GM12801 (cell line): Measurements from ENCODE around the gene TSC22D1.

Experiments
- TF ChIP-seq, protein P1 (sequence below): IDR thresholded peaks from one replicate; pipeline ENCODE4 v1.5.1; 2011; ENCODE audit warnings: control low read depth; ENCODE audit not compliant: insufficient read length; ENCODE audit errors: extremely low read depth

TSC22D1 gene

DNA sequence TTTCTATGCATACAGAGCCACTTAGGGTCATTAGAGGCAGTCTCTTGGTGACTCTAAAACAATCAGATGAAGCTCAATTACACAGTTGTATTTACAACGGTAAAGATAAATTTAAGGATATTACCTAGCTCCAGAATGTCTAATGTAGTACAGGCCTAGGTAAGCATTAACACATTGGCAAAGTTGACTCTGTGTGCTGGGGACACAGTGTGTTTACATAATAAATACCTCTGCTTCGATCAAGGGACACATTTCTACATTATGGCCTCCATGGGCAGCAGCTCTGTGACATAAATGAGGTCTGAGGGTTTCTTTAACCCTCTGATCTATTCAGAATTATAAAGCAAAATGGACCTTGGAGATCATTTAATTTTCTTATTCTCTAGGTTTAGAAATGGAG, 127.8 kb downstream of the TSC22D1 start:
- TF ChIP-seq, protein P1, sequence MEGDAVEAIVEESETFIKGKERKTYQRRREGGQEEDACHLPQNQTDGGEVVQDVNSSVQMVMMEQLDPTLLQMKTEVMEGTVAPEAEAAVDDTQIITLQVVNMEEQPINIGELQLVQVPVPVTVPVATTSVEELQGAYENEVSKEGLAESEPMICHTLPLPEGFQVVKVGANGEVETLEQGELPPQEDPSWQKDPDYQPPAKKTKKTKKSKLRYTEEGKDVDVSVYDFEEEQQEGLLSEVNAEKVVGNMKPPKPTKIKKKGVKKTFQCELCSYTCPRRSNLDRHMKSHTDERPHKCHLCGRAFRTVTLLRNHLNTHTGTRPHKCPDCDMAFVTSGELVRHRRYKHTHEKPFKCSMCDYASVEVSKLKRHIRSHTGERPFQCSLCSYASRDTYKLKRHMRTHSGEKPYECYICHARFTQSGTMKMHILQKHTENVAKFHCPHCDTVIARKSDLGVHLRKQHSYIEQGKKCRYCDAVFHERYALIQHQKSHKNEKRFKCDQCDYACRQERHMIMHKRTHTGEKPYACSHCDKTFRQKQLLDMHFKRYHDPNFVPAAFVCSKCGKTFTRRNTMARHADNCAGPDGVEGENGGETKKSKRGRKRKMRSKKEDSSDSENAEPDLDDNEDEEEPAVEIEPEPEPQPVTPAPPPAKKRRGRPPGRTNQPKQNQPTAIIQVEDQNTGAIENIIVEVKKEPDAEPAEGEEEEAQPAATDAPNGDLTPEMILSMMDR, result no peak

DNA sequence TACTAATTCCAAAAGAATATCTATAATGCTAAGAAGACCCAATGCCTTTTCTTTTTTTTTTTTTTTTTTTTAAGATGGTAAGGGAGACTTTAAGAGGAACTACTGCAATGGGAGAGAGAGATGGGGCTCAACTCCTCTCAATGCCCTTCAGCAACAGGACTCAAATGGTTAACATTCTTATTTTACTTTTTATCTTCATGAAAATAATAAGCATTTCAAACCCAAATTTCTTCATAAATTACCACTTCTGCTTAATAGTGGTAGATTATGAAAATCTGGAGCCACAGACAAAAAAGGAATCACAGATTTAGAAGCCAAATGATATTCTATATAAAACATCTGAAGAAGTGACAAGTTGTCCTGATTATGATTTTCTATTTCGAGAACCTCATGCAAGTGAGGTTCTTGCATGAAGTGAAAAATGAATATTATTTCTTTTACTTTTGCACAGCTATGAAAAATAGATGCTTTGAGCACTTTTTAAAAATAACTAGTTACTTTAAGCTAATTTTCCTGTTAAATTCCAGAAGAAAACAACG, 128.3 kb downstream of the TSC22D1 start:
- TF ChIP-seq, protein P1, result no peak

DNA sequence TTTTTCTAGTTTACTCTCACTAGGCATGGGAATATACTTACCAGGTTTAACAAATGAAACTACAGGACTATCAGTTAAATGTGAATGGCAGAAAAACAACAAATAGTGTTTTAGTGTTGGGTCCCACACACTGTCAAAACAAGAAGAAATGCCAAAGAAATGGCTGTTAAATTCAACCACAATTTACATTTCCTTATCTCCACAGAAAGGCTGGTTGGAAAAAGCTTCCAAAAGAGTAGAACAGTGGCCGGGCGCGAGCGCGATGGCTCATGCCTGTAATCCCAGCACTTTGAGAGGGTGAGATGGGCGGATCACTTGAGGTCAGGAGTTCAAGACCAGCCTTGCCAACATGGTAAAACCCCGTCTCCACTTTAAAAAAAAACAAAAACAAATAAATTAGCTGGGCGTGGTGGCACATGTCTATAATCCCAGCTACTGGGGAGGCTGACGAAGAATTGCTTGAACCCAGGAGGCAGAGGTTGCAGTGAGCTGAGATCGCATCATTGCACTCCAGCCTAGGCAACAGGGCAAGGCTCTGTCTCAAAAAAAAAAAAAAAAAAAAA, 136.0 kb downstream of the TSC22D1 start:
- TF ChIP-seq, protein P1, result no peak

DNA sequence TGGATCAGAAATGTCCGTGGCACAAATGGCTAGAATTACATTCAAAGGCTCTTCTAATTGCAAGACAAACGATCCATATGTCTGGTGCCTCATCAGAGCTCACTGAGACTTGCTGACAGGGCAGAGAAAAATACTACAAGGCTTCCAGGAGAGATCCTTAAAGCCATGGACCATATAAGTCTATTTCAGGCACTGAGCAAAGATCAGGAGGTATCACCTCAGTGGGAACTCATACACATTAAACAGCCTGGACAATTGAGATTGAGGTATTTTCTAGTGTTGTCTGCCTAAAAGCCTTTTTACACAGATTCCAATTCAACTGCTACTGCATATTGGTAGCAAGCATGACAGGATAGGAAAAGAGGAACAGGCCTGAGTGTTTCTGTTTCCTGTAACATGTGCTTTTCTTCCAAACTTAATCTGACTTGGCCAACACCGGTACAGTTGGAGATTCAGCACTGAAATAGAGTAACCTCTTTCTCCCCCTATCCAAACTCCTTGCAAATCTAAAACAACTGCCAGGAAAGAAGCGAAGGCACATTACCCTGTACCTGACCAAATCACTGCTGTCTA, 136.6 kb downstream of the TSC22D1 start:
- TF ChIP-seq, protein P1, result no peak

DNA sequence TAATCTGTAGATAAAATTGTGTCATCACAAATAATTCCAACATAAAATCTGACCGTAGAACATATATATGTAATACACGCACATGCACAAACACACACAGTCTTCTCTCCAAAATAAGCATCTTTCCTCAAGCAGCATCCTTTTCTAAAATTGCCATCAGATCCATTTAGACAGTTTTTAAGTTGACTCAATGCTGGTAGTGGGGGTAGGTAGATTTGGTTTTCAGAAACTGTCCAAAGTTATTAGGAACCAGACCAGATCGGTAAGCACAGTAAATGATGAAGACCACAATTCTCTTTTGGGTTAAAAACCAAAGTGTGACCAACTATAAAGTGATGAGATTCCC, 137.9 kb downstream of the TSC22D1 start:
- TF ChIP-seq, protein P1, result no peak

DNA sequence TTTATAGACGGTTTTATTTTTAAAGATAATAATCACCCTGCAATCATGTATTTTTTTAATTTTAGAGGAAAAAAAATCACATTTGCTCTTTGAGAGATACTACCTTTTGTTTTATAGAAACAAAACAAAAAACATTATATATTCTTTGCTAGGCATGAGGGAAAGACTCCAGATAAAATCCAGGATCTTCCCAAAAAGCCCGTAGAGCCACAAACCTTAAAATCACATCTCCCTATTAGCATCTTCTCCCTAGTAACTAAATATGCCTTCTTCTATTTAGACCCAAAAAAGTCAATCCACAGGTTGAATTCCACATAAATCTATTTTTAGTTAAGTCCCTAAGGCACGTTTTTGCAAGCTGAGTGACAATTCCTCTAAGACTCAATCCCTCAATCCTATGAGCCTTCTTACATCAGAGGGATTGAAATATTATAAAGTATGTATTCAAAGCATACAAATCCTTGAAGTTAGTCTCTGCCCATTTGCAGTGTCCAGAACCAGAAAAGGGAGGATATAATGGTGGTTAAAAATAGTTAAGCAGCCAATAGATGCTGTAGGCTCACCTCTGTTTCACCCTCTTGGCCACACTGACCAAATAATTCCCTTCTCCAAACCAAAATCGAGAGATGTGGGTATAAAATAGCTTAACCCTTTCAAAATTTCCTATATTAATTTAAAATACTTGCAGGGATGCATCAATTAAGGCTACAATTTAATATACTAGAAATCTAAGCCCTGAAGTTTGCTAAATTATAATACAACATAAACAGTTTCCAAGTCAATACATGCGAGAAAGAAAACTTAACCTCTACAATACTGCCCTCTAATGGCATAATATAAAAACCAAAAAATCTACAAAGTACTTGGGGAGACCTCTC, 138.5 kb downstream of the TSC22D1 start:
- TF ChIP-seq, protein P1, result no peak

DNA sequence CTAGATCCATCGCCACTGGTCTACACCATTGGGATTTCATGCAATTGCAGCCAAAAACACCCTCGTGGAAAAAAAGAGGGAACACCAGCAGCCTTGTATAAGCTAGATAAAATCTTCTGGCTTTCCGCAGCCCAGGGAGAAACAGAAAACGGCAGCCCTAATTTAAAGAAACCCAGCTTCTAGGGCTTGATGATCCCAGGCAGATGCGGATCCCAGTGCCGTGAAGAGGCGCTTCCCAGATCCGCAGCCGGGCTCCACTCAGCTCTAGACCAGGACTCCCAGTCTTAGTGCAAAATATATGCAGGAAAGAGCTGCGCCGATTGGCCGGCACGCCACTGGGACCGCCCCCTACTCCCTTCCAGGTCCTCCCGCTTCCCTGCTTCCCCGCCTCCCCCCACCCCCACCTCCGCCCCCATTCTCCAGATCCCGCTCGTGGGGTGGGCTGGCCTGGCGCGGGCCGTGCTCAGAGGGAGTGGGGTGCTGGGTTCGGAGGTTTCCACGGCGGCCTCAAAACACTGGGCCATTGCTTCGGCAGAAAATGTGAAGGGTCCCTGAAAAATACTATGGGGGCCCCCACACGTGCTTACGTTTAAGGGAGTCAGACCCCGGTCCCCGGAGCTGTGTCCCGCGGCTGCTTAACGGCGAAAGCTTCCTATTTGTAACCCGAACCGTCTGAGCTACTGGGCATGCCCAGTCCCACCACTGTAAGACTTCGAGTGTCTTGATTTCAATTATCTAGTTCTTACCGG, 139.4 kb downstream of the TSC22D1 start:
- TF ChIP-seq, protein P1, result no peak
